SK-N-MC (cell line): ENCODE measurements around the gene OTOF.

ENCODE experiments used
- EZH2 ChIP-seq: fragments of 200-600 bp; sonication (generic); IDR thresholded peaks from one replicate; pipeline ENCODE4 v1.6.1; 2017; ENCODE audit warnings: antibody characterized with exemption
- FOXP2 ChIP-seq: optimal IDR thresholded peaks from 2 replicates; pipeline ENCODE3; 2011; ENCODE audit warnings: mild to moderate bottlenecking, moderate library complexity; ENCODE audit not compliant: insufficient read depth; ENCODE audit errors: extremely low read length, control extremely low read depth
- POLR2AphosphoS5 ChIP-seq: IDR thresholded peaks from 2 replicates; pipeline ENCODE4 v1.6.1; 2012; ENCODE audit warnings: mild to moderate bottlenecking, low read depth, low read length, borderline replicate concordance

DNA sequence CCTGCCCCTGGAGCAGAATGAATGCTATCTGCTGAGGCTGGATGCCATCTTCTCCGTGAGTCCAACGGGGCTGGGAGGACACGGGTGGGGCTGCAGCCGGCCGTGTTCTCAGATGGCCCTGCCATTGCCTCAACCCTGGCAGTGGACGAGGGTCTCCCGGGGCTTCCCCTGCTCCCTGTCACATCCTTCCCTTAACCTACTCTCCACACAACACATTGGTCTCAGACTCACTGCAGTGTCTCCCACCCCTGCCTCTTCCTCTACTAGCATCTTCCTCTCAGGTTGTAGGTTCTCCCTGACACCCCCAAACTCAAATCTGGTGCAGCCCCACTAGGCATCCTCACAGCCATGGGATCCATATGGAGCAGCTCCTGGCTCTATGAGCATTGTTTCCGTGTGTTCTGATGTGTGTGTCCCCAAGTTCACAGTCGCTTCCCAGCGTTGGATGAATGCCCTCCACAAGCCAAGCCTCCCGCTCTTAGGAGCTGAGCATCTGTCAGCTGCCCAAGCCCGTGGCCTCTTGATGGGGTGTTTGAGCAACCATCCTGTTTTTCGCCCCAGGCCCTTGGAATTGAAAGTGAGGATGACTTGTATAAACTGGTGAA lies 27.8 kb downstream of the OTOF start:
- TF ChIP-seq POLR2AphosphoS5 (no peak), EZH2 (no peak), FOXP2 (no peak)
